Right lobe of liver (tissue), 6 donors: ENCODE data around the gene TTLL12. TPM values are rescaled to one million over a fixed set of nuclear protein-coding genes. Genes with fewer than 3 reads are reported as not detected.

ENCODE experiments used
- ATAC-seq, 4 donors: fragments of 200-7000 bp; cut with Tn5 transposase; one replicate each; pipeline ENCODE4 v1.9.1; 2020; ENCODE audit warnings: mild to moderate bottlenecking in 4 of 4, moderate library complexity in 4 of 4
- DNase-seq, 3 donors: peaks; one replicate each; pipeline ENCODE4 v3.0.0-alpha.2; 2020
- H3K27ac ChIP-seq, 3 donors: fragments of 200-600 bp; one replicate each; pipeline ENCODE4 v1.8.0; 2022
- H3K27me3 ChIP-seq, 2 donors: fragments of 200-600 bp; one replicate each; pipeline ENCODE4 v1.8.0; 2022
- H3K36me3 ChIP-seq, 4 donors: fragments of 200-600 bp; sonication (generic) in 1 of 4; one replicate each; pipeline versions ENCODE4 v1.5.1 to v1.8.0; 2017 to 2022; ENCODE audit warnings: control low read depth in 1 of 4
- H3K4me1 ChIP-seq, 4 donors: fragments of 200-600 bp; sonication (generic) in 1 of 4; one replicate each; pipeline versions ENCODE4 v1.5.1 to v1.8.0; 2017 to 2022; ENCODE audit warnings: control low read depth in 1 of 4
- H3K4me3 ChIP-seq, 3 donors: fragments of 200-600 bp; one replicate each; pipeline ENCODE4 v1.8.0; 2022
- H3K9me3 ChIP-seq, 4 donors: fragments of 200-600 bp; sonication (generic) in 1 of 4; one replicate each; pipeline versions ENCODE4 v1.5.1 to v1.8.0; 2017 to 2022; ENCODE audit warnings: control low read depth in 1 of 4
- POLR2A ChIP-seq: fragments of 450-650 bp; IDR thresholded peaks from one replicate; pipeline ENCODE4 v1.6.1; 2017; ENCODE audit warnings: antibody characterized with exemption, mild to moderate bottlenecking
- WGBS: methylation state at CpG from one replicate; pipeline ENCODE4 v1.1.6; 2018; ENCODE audit warnings: low coverage, low lambda C conversion rate; ENCODE audit not compliant: insufficient coverage; ENCODE audit errors: missing lambda C conversion rate; 5-methylcytosine and 5-hydroxymethylcytosine counted together
- intact Hi-C, 2 donors: fragments of 100-400 bp; cut with DNase I; formaldehyde crosslinking; loops; one replicate each; pipeline versions ENCODE4 v1.11.2 to v1.14.1; 2022
- long read RNA-seq: library from polyadenylated mRNA; unstranded; transcript quantifications from one replicate; pipeline ENCODE4 v2.0.0, GENCODE V29; 2019
- total RNA-seq, 6 experiments: library from RNA; depleted of rRNA in 2 of 6; stranded (reverse); fragments of >200 nt in 2 of 6; fragmentation: NEBNext Ultra II Directional in 3 of 6; extraction: Animal tissue kit (Norgen Biotek cat#: 25700) in 3 of 6; gene quantifications; one replicate each; pipeline versions ENCODE4 v1.1.0 to v1.2.4, GENCODE V29; 2016 to 2023
- TF ChIP-seq, protein P1 (sequence below), 4 donors: fragments of 200-600 bp in 3 of 4; fragments of 450-650 bp in 1 of 4; IDR thresholded peaks; one replicate each; pipeline versions ENCODE4 v1.5.1 to v1.8.0; 2016 to 2022; ENCODE audit warnings: antibody characterized with exemption in 4 of 4, mild to moderate bottlenecking in 2 of 4
- donor health status: DM: no; HTN: yes; CAD: no.
- donor health status: DM: no; HTN: no; CAD: no.
- donor health status: DM: no; HTN: no; CAD: no.
- donor health status: DM: no; HTN: yes; CAD: no.
- donor health status: DM: no; HTN: yes; CAD: no.

TTLL12 gene
- 10 to 100 TPM; 18.6 to 43.5 (median 24.4) TPM for total RNA-seq
- long read RNA-seq, partial matches to known transcripts: 0 of 2 reads
- long read RNA-seq, other reads (novel, unspliced or antisense): 1 of 2 reads

DNA sequence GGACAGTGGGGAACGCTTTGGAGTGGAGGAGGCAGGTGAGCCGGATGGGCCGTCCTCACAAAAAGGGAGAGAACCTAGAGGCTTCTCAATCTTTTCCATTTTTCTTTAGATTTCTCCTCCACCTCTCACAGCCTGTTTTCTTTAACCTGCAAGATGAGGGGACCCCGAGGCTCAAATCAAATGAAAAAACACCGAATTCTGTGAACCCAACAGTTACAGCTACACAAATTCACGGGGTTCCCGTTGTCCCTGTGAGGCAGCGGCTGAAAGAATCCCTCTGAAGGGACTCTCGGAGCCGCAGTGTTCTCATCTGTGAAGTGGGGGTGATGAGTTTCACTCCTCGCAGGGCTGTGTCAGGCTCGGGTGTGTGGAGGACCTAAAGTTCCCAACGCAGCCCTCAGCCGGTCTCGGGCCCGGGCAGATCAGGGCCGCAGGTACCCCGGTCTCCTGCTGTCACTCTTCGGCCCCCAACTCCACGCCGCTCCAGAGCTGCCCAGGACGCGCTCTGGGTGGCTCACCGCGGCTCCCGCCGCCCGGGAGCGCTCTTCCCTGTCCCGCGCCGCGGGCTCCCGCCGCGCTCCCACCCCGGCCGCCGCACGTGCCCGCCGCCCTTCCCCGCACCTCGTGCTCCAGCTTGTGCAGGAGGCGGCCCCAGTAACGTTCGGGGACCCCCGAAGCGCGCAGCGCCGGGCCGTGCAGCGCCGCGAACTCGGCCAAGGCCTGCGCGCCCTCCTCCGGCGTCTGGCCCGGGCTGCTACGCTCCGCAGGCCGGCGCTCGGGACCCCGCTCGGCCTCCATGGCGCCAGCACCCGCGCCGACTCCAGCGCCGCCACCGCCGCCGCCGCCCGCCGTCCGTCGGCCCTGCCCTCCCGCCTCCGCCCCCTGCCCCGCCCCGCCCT is at the start of gene TTLL12:
Gene TTLL12, minus strand, starts transcription at position 863 of the 899 bp plus-strand sequence. Its CDS starts 65 bp downstream, at position 798.
- intact Hi-C loops: no loop called here
- H3K4me3 ChIP-seq: peak within 1 kb of the TSS; percentile 72 to 77 (median 72)
- H3K9me3 ChIP-seq: no peaks in the 10 kb centered on the region
- peaks cover 0 to 10% (median 4%) of the 10 kb centered on the region in 4 donors for H3K4me1 ChIP-seq
- DNase-seq: peak; percentile 69 to 77 (median 76)
- ATAC-seq: peak; percentile 11 to 52 (median 36)
- WGBS: 2% methylated on average over 16 of the region's 87 CpGs
- TF ChIP-seq, protein P1, sequence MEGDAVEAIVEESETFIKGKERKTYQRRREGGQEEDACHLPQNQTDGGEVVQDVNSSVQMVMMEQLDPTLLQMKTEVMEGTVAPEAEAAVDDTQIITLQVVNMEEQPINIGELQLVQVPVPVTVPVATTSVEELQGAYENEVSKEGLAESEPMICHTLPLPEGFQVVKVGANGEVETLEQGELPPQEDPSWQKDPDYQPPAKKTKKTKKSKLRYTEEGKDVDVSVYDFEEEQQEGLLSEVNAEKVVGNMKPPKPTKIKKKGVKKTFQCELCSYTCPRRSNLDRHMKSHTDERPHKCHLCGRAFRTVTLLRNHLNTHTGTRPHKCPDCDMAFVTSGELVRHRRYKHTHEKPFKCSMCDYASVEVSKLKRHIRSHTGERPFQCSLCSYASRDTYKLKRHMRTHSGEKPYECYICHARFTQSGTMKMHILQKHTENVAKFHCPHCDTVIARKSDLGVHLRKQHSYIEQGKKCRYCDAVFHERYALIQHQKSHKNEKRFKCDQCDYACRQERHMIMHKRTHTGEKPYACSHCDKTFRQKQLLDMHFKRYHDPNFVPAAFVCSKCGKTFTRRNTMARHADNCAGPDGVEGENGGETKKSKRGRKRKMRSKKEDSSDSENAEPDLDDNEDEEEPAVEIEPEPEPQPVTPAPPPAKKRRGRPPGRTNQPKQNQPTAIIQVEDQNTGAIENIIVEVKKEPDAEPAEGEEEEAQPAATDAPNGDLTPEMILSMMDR (IDR thresholded peaks at IDR 0.05): no peak
- peak; percentile 69 for TF ChIP-seq POLR2A
- H3K27ac ChIP-seq: peak within 1 kb of the TSS; percentile 59 to 75 (median 74)
- no peaks in the 10 kb centered on the region for H3K27me3 ChIP-seq
- H3K36me3 ChIP-seq: no peaks in the 10 kb centered on the region

- TF ChIP-seq, protein P1 (IDR thresholded peaks at IDR 0.05): no peak
- no peak for TF ChIP-seq POLR2A
- peak; percentile 2 to 20 (median 3) for ATAC-seq
- Histone ChIP-seq H3K4me1 (peaks cover 2 to 76% (median 42%) of the 10 kb centered on the region in 4 donors), H3K27ac (peak overlapping the region; percentile 57 to 84 (median 76)), H3K4me3 (no peak overlapping the region), H3K27me3 (no peaks in the 10 kb centered on the region), H3K9me3 (no peaks in the 10 kb centered on the region), H3K36me3 (no peaks in the 10 kb centered on the region)
- DNase-seq: peak; percentile 73 to 85 (median 85)
- WGBS: 20% methylated on average over 9 of the region's 22 CpGs
- intact Hi-C loops: no loop called here
Observed at GRCh38 chr22:43235445-43236409, 48.8 kb upstream of the TTLL12 start.

GRCh38 chr22:43234264-43234988 is 47.5 kb upstream of the TTLL12 start:
- Histone ChIP-seq H3K4me1 (peaks cover 2 to 74% (median 40%) of the 10 kb centered on the region in 4 donors), H3K9me3 (no peaks in the 10 kb centered on the region), H3K4me3 (no peak overlapping the region), H3K27ac (peak overlapping the region; percentile 10 to 84 (median 56)), H3K27me3 (no peaks in the 10 kb centered on the region), H3K36me3 (no peaks in the 10 kb centered on the region)
- ATAC-seq: no peak
- DNase-seq: no peak
- no peak for TF ChIP-seq POLR2A
- 38% methylated on average over 4 of the region's 9 CpGs for WGBS
- intact Hi-C loops: loop anchor here (5.0 kb wide), 2 partner anchors 108 to 153 kb away; partner anchors contain the start of gene SCUBE1 (in 1 of the 2)

DNA sequence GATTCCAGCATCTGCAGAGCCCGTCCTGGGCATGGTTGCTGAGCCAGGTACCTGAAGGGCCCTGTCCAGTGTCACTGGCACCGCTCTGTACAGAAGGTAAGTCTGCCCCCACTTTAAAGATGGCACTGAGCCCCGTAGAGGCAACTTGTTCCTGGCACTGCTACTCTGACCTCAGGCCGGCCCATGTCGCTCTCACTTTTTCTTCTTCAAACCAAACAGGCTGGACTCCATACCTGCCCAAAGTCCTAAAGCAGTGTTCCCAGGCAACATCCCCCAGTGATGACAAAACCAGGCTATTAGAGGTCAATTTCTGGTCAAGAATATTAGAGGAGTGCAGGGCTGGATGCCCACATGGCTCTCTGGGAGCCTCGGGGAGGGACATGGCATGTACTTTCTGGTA is 46.6 kb upstream of the TTLL12 start:
- peaks cover 2 to 65% (median 35%) of the 10 kb centered on the region in 4 donors for H3K4me1 ChIP-seq
- ATAC-seq: peak; percentile 14 to 57 (median 46)
- no peaks in the 10 kb centered on the region for H3K36me3 ChIP-seq
- peak; percentile 44 to 92 (median 82) for DNase-seq
- 28% methylated on average over 3 of the region's 6 CpGs for WGBS
- H3K27me3 ChIP-seq: no peaks in the 10 kb centered on the region
- no peak for TF ChIP-seq POLR2A
- TF ChIP-seq, protein P1 (IDR thresholded peaks at IDR 0.05): no peak
- no peak overlapping the region for H3K4me3 ChIP-seq
- peak overlapping the region; percentile 10 to 84 (median 56) for H3K27ac ChIP-seq
- intact Hi-C loops: loop anchor here (5.0 kb wide), 2 partner anchors 109 to 154 kb away; partner anchors contain the start of gene SCUBE1 (in 1 of the 2)
- H3K9me3 ChIP-seq: no peaks in the 10 kb centered on the region
